H9 (cell line): ENCODE measurements around the gene DOCK2. TPM values are rescaled to one million over a fixed set of nuclear protein-coding genes. Genes with fewer than 3 reads are reported as not detected.

Experiments
- DNase-seq: peaks from one replicate; pipeline ENCODE4 v3.0.0-alpha.2; 2017
- H2AFZ ChIP-seq: one replicate; pipeline ENCODE4 v1.6.1; 2013; ENCODE audit warnings: mild to moderate bottlenecking, low read length, control low read depth, moderate library complexity
- H2AK5ac ChIP-seq: 2 replicates; pipeline ENCODE4 v1.6.1; 2013; ENCODE audit warnings: low read length, control low read depth, mixed read lengths; ENCODE audit not compliant: insufficient read length
- H2BK120ac ChIP-seq: one replicate; pipeline ENCODE4 v1.6.1; 2013; ENCODE audit warnings: low read depth, mild to moderate bottlenecking, low read length, control low read depth, inconsistent platforms; ENCODE audit not compliant: poor library complexity, severe bottlenecking
- H2BK12ac ChIP-seq: 2 replicates; pipeline ENCODE4 v1.6.1; 2013; ENCODE audit warnings: low read length, control low read depth, mixed read lengths, low read depth; ENCODE audit not compliant: insufficient read length
- H2BK15ac ChIP-seq: 2 replicates; pipeline ENCODE4 v1.6.1; 2013; ENCODE audit warnings: low read depth, low read length, control low read depth
- H2BK20ac ChIP-seq: one replicate; pipeline ENCODE4 v1.6.1; 2013; ENCODE audit warnings: low read depth, mild to moderate bottlenecking, low read length, control low read depth, inconsistent platforms; ENCODE audit not compliant: poor library complexity, severe bottlenecking
- H2BK5ac ChIP-seq: 2 replicates; pipeline ENCODE4 v1.6.1; 2013; ENCODE audit warnings: low read length, control low read depth, mixed read lengths; ENCODE audit not compliant: insufficient read length
- H3K14ac ChIP-seq: 2 replicates; pipeline ENCODE4 v1.6.1; 2013; ENCODE audit warnings: low read length, control low read depth; ENCODE audit not compliant: insufficient read depth
- H3K18ac ChIP-seq: 2 replicates; pipeline ENCODE4 v1.6.1; 2013; ENCODE audit warnings: low read depth, mild to moderate bottlenecking, mixed read lengths, low read length, control low read depth; ENCODE audit not compliant: insufficient read length
- H3K23ac ChIP-seq: 2 replicates; pipeline ENCODE4 v1.6.1; 2013; ENCODE audit warnings: low read length, control low read depth, mixed read lengths, low read depth; ENCODE audit not compliant: insufficient read length
- H3K23me2 ChIP-seq: 2 replicates; pipeline ENCODE4 v1.6.1; 2013; ENCODE audit warnings: low read depth, mild to moderate bottlenecking, mixed read lengths, low read length, control low read depth; ENCODE audit not compliant: insufficient read length, poor library complexity, severe bottlenecking
- H3K27ac ChIP-seq: 2 replicates; pipeline ENCODE4 v1.5.1; 2013; ENCODE audit warnings: low read length, control low read depth, mixed read lengths, low read depth; ENCODE audit not compliant: insufficient read length
- H3K27me3 ChIP-seq: 2 replicates; pipeline ENCODE4 v1.6.1; 2013; ENCODE audit warnings: low read length, control low read depth, inconsistent platforms; ENCODE audit not compliant: insufficient read depth
- H3K4ac ChIP-seq: 2 replicates; pipeline ENCODE4 v1.6.1; 2013; ENCODE audit warnings: low read depth, mild to moderate bottlenecking, control low read depth, inconsistent platforms, low read length, moderate library complexity
- H3K4me1 ChIP-seq: 2 replicates; pipeline ENCODE4 v1.6.1; 2013; ENCODE audit warnings: low read length, control low read depth, inconsistent platforms; ENCODE audit not compliant: insufficient read depth
- H3K4me2 ChIP-seq: 2 replicates; pipeline ENCODE4 v1.6.1; 2013; ENCODE audit warnings: low read length, control low read depth, mixed read lengths; ENCODE audit not compliant: insufficient read length, insufficient read depth
- H3K56ac ChIP-seq: 2 replicates; pipeline ENCODE4 v1.6.1; 2013; ENCODE audit warnings: low read depth, mild to moderate bottlenecking, mixed read lengths, low read length, control low read depth; ENCODE audit not compliant: insufficient read length
- H3K79me1 ChIP-seq: 2 replicates; pipeline ENCODE4 v1.6.1; 2013; ENCODE audit warnings: low read depth, mild to moderate bottlenecking, moderate library complexity, low read length, control low read depth, inconsistent platforms; ENCODE audit not compliant: insufficient read depth, poor library complexity, severe bottlenecking
- H3K79me2 ChIP-seq: 2 replicates; pipeline ENCODE4 v1.6.1; 2013; ENCODE audit warnings: low read length, control low read depth, inconsistent platforms; ENCODE audit not compliant: insufficient read depth
- H3K9ac ChIP-seq: 2 replicates; pipeline ENCODE4 v1.6.1; 2013; ENCODE audit warnings: low read length, control low read depth, mixed read lengths; ENCODE audit not compliant: insufficient read length; ENCODE audit errors: extremely low read depth
- H3K9me3 ChIP-seq: one replicate; pipeline ENCODE4 v1.6.1; 2013; ENCODE audit warnings: low read depth, low read length, inconsistent platforms; ENCODE audit not compliant: control insufficient read depth
- H3T11ph ChIP-seq: one replicate; pipeline ENCODE4 v1.6.1; 2013; ENCODE audit warnings: mild to moderate bottlenecking, low read length, control low read depth, inconsistent platforms
- H4K20me1 ChIP-seq: one replicate; pipeline ENCODE4 v1.6.1; 2013; ENCODE audit not compliant: control insufficient read depth, insufficient read length, insufficient read depth
- H4K5ac ChIP-seq: 2 replicates; pipeline ENCODE4 v1.6.1; 2013; ENCODE audit warnings: low read depth, mild to moderate bottlenecking, mixed read lengths, low read length, control low read depth; ENCODE audit not compliant: insufficient read length
- H4K8ac ChIP-seq: replicated peaks from 2 replicates; pipeline ENCODE4 v1.6.1; 2013; ENCODE audit warnings: low read length, control low read depth, mixed read lengths, low read depth; ENCODE audit not compliant: insufficient read length
- H4K91ac ChIP-seq: 2 replicates; pipeline ENCODE4 v1.6.1; 2013; ENCODE audit warnings: low read depth, mild to moderate bottlenecking, moderate library complexity, mixed read lengths, low read length, control low read depth; ENCODE audit not compliant: insufficient read length
- H3K27ac Mint-ChIP-seq, 3 experiments: 2 replicates in 2 of 3; 3 replicates in 1 of 3; pipeline ENCODE4 v1.8.0; 2020 to 2021; ENCODE audit warnings: mixed read lengths in 3 of 3, mild to moderate bottlenecking in 1 of 3, moderate library complexity in 1 of 3
- H3K27me3 Mint-ChIP-seq: 2 replicates; pipeline ENCODE4 v1.8.0; 2021; ENCODE audit warnings: low read depth, mild to moderate bottlenecking, moderate library complexity, mixed read lengths
- H3K36me3 Mint-ChIP-seq, 3 experiments: 2 replicates in 2 of 3; 3 replicates in 1 of 3; pipeline ENCODE4 v1.8.0; 2020 to 2021; ENCODE audit warnings: low read depth in 3 of 3, mixed read lengths in 3 of 3; ENCODE audit not compliant: insufficient read depth in 1 of 3
- H3K4me1 Mint-ChIP-seq, 2 experiments: 2 replicates each; pipeline ENCODE4 v1.8.0; 2020; ENCODE audit warnings: mixed read lengths in 2 of 2
- H3K4me3 Mint-ChIP-seq, 2 experiments: 2 replicates in 1 of 2; 3 replicates in 1 of 2; pipeline ENCODE4 v1.8.0; 2020 to 2021; ENCODE audit warnings: mild to moderate bottlenecking in 2 of 2, mixed read lengths in 2 of 2, moderate library complexity in 1 of 2
- H3K9me3 Mint-ChIP-seq, 2 experiments: 2 replicates in 1 of 2; 3 replicates in 1 of 2; pipeline ENCODE4 v1.8.0; 2020; ENCODE audit warnings: mild to moderate bottlenecking in 2 of 2, mixed read lengths in 2 of 2, moderate library complexity in 1 of 2
- WGBS: extraction: QIAGEN DNeasy Blood & Tissue Kit; methylation state at CpG from one replicate; pipeline ENCODE4 v1.1.7; 2013; ENCODE audit warnings: missing lambda C conversion rate, low lambda C conversion rate, mixed read lengths; ENCODE audit not compliant: insufficient read length; ENCODE audit errors: extremely low coverage; 5-methylcytosine and 5-hydroxymethylcytosine counted together
- total RNA-seq: library from RNA; stranded (reverse); gene quantifications from 2 replicates; pipeline ENCODE4 v1.2.1, GENCODE V29; 2021
- TF ChIP-seq, protein P1 (sequence below): fragments of 200-600 bp; sonication (generic); conservative IDR thresholded peaks from 3 replicates; pipeline ENCODE4 v1.8.0; 2021; ENCODE audit warnings: antibody characterized with exemption, mild to moderate bottlenecking

DOCK2 gene
- total RNA-seq, 1 experiment from 2014 or later, result 7.8 TPM

DNA sequence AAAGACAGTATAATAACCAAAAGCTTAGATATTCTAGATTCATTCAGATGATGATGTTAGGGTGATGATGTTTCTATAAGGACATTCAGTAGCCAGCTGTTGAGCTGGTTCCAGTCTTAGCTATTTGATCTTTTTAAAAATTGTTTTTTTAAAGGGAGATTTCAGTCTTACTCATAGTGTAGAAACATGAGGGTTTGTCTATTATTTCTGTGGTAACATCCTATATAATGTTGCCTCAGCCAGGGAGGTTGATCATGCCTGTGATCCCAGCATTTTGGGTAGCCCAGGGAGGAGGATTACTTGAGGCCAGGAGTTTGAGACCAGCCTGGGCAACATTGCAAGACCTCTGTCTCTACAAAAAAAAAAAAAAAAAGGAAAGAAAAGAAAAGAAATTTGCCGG, 167.8 kb downstream of the DOCK2 start:
- peaks cover 9% of the 10 kb centered on the region for H3K27me3 Mint-ChIP-seq
- WGBS, result no CpG with 5 or more reads among the region's 1 CpG
- no peak overlapping the region for H2BK12ac ChIP-seq
- no peaks in the 10 kb centered on the region for H3K23me2 ChIP-seq
- no peak overlapping the region for H4K91ac ChIP-seq
- peaks cover 22 to 31% of the 10 kb centered on the region in 2 experiments for H3K4me1 Mint-ChIP-seq
- DNase-seq, result no peak
- H3K4me1 ChIP-seq, result peaks cover 8% of the 10 kb centered on the region
- no peak overlapping the region for H3K14ac ChIP-seq
- no peaks in the 10 kb centered on the region for H3K9me3 ChIP-seq
- no peak overlapping the region for H4K5ac ChIP-seq
- H3K4ac ChIP-seq, result no peak overlapping the region
- H4K20me1 ChIP-seq, result no peaks in the 10 kb centered on the region
- no peak overlapping the region for H2BK15ac ChIP-seq
- no peaks in the 10 kb centered on the region for H3K36me3 Mint-ChIP-seq
- H3K4me2 ChIP-seq, result no peak overlapping the region
- no peak overlapping the region for H3K27ac ChIP-seq
- H3K23ac ChIP-seq, result no peak overlapping the region
- H3K79me2 ChIP-seq, result no peaks in the 10 kb centered on the region
- no peaks in the 10 kb centered on the region for H3K79me1 ChIP-seq
- no peak overlapping the region for H2AFZ ChIP-seq
- H2AK5ac ChIP-seq, result no peak overlapping the region
- no peak overlapping the region for H3K18ac ChIP-seq
- no peak overlapping the region for H3K9ac ChIP-seq
- no peaks in the 10 kb centered on the region for H3K9me3 Mint-ChIP-seq
- H3K27ac Mint-ChIP-seq, result no peak overlapping the region
- H3K27me3 ChIP-seq, result no peaks in the 10 kb centered on the region
- no peak overlapping the region for H3K4me3 Mint-ChIP-seq
- no peak overlapping the region for H2BK5ac ChIP-seq
- H2BK20ac ChIP-seq, result no peak overlapping the region
- H2BK120ac ChIP-seq, result no peak overlapping the region
- H4K8ac ChIP-seq, result no peak overlapping the region
- TF ChIP-seq, protein P1, sequence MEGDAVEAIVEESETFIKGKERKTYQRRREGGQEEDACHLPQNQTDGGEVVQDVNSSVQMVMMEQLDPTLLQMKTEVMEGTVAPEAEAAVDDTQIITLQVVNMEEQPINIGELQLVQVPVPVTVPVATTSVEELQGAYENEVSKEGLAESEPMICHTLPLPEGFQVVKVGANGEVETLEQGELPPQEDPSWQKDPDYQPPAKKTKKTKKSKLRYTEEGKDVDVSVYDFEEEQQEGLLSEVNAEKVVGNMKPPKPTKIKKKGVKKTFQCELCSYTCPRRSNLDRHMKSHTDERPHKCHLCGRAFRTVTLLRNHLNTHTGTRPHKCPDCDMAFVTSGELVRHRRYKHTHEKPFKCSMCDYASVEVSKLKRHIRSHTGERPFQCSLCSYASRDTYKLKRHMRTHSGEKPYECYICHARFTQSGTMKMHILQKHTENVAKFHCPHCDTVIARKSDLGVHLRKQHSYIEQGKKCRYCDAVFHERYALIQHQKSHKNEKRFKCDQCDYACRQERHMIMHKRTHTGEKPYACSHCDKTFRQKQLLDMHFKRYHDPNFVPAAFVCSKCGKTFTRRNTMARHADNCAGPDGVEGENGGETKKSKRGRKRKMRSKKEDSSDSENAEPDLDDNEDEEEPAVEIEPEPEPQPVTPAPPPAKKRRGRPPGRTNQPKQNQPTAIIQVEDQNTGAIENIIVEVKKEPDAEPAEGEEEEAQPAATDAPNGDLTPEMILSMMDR, result no peak
- H3K56ac ChIP-seq, result no peak overlapping the region
- no peak overlapping the region for H3T11ph ChIP-seq
